Mesothelial cell of epicardium (in vitro differentiated cells): ENCODE data around the gene CYLD. TPM values are rescaled to one million over a fixed set of nuclear protein-coding genes. Genes with fewer than 3 reads are reported as not detected.

Experiments
- DNase-seq, 2 experiments: peaks; one replicate each; pipeline ENCODE4 v3.0.0; 2021; ENCODE audit warnings: low spot score in 2 of 2; ENCODE audit not compliant: unreplicated experiment in 2 of 2
- H3K27ac Mint-ChIP-seq: 2 replicates; pipeline ENCODE4 v1.8.0; 2021; ENCODE audit warnings: mixed read lengths
- H3K27me3 Mint-ChIP-seq: 2 replicates; pipeline ENCODE4 v1.8.0; 2021; ENCODE audit warnings: low read depth, mixed read lengths
- H3K36me3 Mint-ChIP-seq: 2 replicates; pipeline ENCODE4 v1.8.0; 2021; ENCODE audit warnings: mixed read lengths
- H3K4me1 Mint-ChIP-seq: 2 replicates; pipeline ENCODE4 v1.8.0; 2021; ENCODE audit warnings: mixed read lengths
- H3K4me3 Mint-ChIP-seq: 2 replicates; pipeline ENCODE4 v1.8.0; 2021; ENCODE audit warnings: mild to moderate bottlenecking, moderate library complexity, mixed read lengths
- H3K9me3 Mint-ChIP-seq: 2 replicates; pipeline ENCODE4 v1.8.0; 2021; ENCODE audit warnings: mixed read lengths
- CTCF ChIP-seq: fragments of 200-600 bp; sonication (generic); IDR thresholded peaks from one replicate; pipeline ENCODE4 v1.5.0; 2021; ENCODE audit warnings: antibody characterized with exemption; ENCODE audit not compliant: unreplicated experiment
- total RNA-seq: library from RNA; stranded (reverse); gene quantifications from 3 replicates; pipeline ENCODE4 v1.2.1, GENCODE V29; 2021

The CYLD gene
- total RNA-seq, 1 donor from 2014 or later = 20.6 TPM

GRCh38 chr16:50765861-50766260 is 24.0 kb downstream of the CYLD start:
- Mint-ChIP-seq H3K36me3 (peaks cover 60% of the 10 kb centered on the region), H3K9me3 (peaks cover 38% of the 10 kb centered on the region), H3K4me3 (no peak overlapping the region), H3K4me1 (no peaks in the 10 kb centered on the region), H3K27ac (no peak overlapping the region), H3K27me3 (no peaks in the 10 kb centered on the region)
- TF ChIP-seq CTCF = no peak
- DNase-seq = no peak

GRCh38 chr16:50767197-50767596 is 25.3 kb downstream of the CYLD start:
- peaks cover 44% of the 10 kb centered on the region for H3K9me3 Mint-ChIP-seq
- H3K27ac Mint-ChIP-seq = no peak overlapping the region
- H3K4me3 Mint-ChIP-seq = no peak overlapping the region
- TF ChIP-seq CTCF = no peak
- H3K27me3 Mint-ChIP-seq = no peaks in the 10 kb centered on the region
- no peaks in the 10 kb centered on the region for H3K4me1 Mint-ChIP-seq
- no peak for DNase-seq
- peaks cover 64% of the 10 kb centered on the region for H3K36me3 Mint-ChIP-seq

- H3K27ac Mint-ChIP-seq = no peak overlapping the region
- no peaks in the 10 kb centered on the region for H3K27me3 Mint-ChIP-seq
- peaks cover 39% of the 10 kb centered on the region for H3K9me3 Mint-ChIP-seq
- H3K36me3 Mint-ChIP-seq = peaks cover 39% of the 10 kb centered on the region
- H3K4me3 Mint-ChIP-seq = no peak overlapping the region
- no peak for TF ChIP-seq CTCF
- no peaks in the 10 kb centered on the region for H3K4me1 Mint-ChIP-seq
- DNase-seq = no peak
These were observed 29.5 kb downstream of the CYLD start for GRCh38 chr16:50771366-50771765.

GRCh38 chr16:50774405-50774804 is 32.5 kb downstream of the CYLD start:
- no peak for TF ChIP-seq CTCF
- no peaks in the 10 kb centered on the region for H3K27me3 Mint-ChIP-seq

GRCh38 chr16:50774960-50775359 is 33.1 kb downstream of the CYLD start:
- H3K4me1 Mint-ChIP-seq = no peaks in the 10 kb centered on the region
- H3K27me3 Mint-ChIP-seq = no peaks in the 10 kb centered on the region
- H3K27ac Mint-ChIP-seq = no peak overlapping the region
- H3K36me3 Mint-ChIP-seq = peaks cover 19% of the 10 kb centered on the region
- TF ChIP-seq CTCF = no peak
- H3K4me3 Mint-ChIP-seq = no peak overlapping the region
- DNase-seq = no peak
- H3K9me3 Mint-ChIP-seq = peaks cover 16% of the 10 kb centered on the region

More at GRCh38 chr16:50774405-50774804, 32.5 kb downstream of the CYLD start:
- no peak overlapping the region for H3K27ac Mint-ChIP-seq
- H3K9me3 Mint-ChIP-seq = peaks cover 20% of the 10 kb centered on the region
- no peak overlapping the region for H3K4me3 Mint-ChIP-seq
- no peaks in the 10 kb centered on the region for H3K4me1 Mint-ChIP-seq
- DNase-seq = no peak
- H3K36me3 Mint-ChIP-seq = peaks cover 18% of the 10 kb centered on the region

- Mint-ChIP-seq H3K9me3 (peaks cover 12% of the 10 kb centered on the region), H3K36me3 (peaks cover 15% of the 10 kb centered on the region), H3K27ac (no peak overlapping the region), H3K4me3 (no peak overlapping the region), H3K27me3 (no peaks in the 10 kb centered on the region), H3K4me1 (no peaks in the 10 kb centered on the region)
- no peak for TF ChIP-seq CTCF
- DNase-seq = no peak
These were observed 34.2 kb downstream of the CYLD start for GRCh38 chr16:50776037-50776436.
